T1000 (cell line): Measurements from ENCODE around the gene MPI.
A peak's percentile ranks its signal among the peaks of the same experiment; 100 is the strongest.
"Not testable (repeated sequence)": the region's sequence is repeated elsewhere in the genome, so short reads cannot be mapped to it uniquely, and the experiment has no call there.

Experiments
- DNase-seq: peaks from one replicate; lab custom pipeline; 2025; ENCODE audit warnings: mixed read lengths; lab: John Stamatoyannopoulos, UW

MPI gene

GRCh38 chr15:74891469-74891868 is 1.6 kb downstream of the MPI start:
- DNase-seq, result no peak

- DNase-seq, result no peak
Observed at GRCh38 chr15:74892313-74892712, 2.5 kb downstream of the MPI start.

- no peak for DNase-seq
Observed at GRCh38 chr15:74892931-74893330, 3.1 kb downstream of the MPI start.

GRCh38 chr15:74893627-74894026 is 3.8 kb downstream of the MPI start:
- DNase-seq, result no peak

- DNase-seq, result not testable (repeated sequence)
Observed at GRCh38 chr15:74894383-74894782, 4.5 kb downstream of the MPI start.

GRCh38 chr15:74895830-74896229 is 6.0 kb downstream of the MPI start:
- DNase-seq, result no peak

- DNase-seq, result no peak
Observed at GRCh38 chr15:74896316-74896715, 6.5 kb downstream of the MPI start.

- no peak for DNase-seq
Observed at GRCh38 chr15:74897300-74897701, 7.5 kb downstream of the MPI start.

GRCh38 chr15:74901612-74902063 is 11.8 kb downstream of the MPI start:
- DNase-seq, result peak; percentile 13

- DNase-seq, result no peak
Observed at GRCh38 chr15:74902295-74903075, 12.6 kb downstream of the MPI start.

- DNase-seq, result no peak
Observed at GRCh38 chr15:74903676-74904075, 13.8 kb downstream of the MPI start.

- DNase-seq, result no peak
Observed at GRCh38 chr15:74904190-74904805, 14.5 kb downstream of the MPI start.

- no peak for DNase-seq
Observed at GRCh38 chr15:74906067-74906449, 16.2 kb downstream of the MPI start.

- peak; percentile 71 for DNase-seq
Observed at GRCh38 chr15:74906450-74907162, 16.8 kb downstream of the MPI start, which contains the start of gene FAM219B. TSS of gene FAM219B (minus strand) at chr15:74906851. CDS start at chr15:74906800, 51 bp downstream.

- DNase-seq, result no peak
Observed at GRCh38 chr15:74907163-74907870, 17.5 kb downstream of the MPI start.

GRCh38 chr15:74908635-74909034 is 18.8 kb downstream of the MPI start:
- no peak for DNase-seq

- no peak for DNase-seq
Observed at GRCh38 chr15:74913041-74913440, 23.2 kb downstream of the MPI start.

- DNase-seq, result not testable (repeated sequence)
Observed at GRCh38 chr15:74913799-74914198, 24.0 kb downstream of the MPI start.

- no peak for DNase-seq
Observed at GRCh38 chr15:74917676-74918075, 27.8 kb downstream of the MPI start.

GRCh38 chr15:74920456-74920855 is 30.6 kb downstream of the MPI start:
- DNase-seq, result no peak

- no peak for DNase-seq
Observed at GRCh38 chr15:74924525-74924924, 34.7 kb downstream of the MPI start.

GRCh38 chr15:74928771-74929198 is 38.9 kb downstream of the MPI start:
- DNase-seq, result no peak
